ENCODE data around the gene WSB1. TPM values are rescaled to one million over a fixed set of nuclear protein-coding genes. Genes with fewer than 3 reads are reported as not detected.
"Not testable (repeated sequence)": the region's sequence is repeated elsewhere in the genome, so short reads cannot be mapped to it uniquely, and the experiment has no call there.

Gene WSB1
- total RNA-seq, 1 donor from 2014 or later, result 189 TPM

- DNase-seq (ENCODE audit: low read depth), result peak; percentile 64
Measured at GRCh38 chr17:27315796-27316465, 22.0 kb downstream of the WSB1 start.

GRCh38 chr17:27318228-27318627 is 24.3 kb downstream of the WSB1 start:
- DNase-seq (ENCODE audit: low read depth), result no peak

GRCh38 chr17:27318633-27319032 is 24.7 kb downstream of the WSB1 start:
- no peak for DNase-seq (ENCODE audit: low read depth)

- peak; percentile 81 for DNase-seq (ENCODE audit: low read depth)
Measured at GRCh38 chr17:27319541-27320221, 25.8 kb downstream of the WSB1 start.

GRCh38 chr17:27320222-27320560 is 26.3 kb downstream of the WSB1 start:
- DNase-seq (ENCODE audit: low read depth), result no peak

- DNase-seq (ENCODE audit: low read depth), result no peak
Measured at GRCh38 chr17:27321372-27321771, 27.5 kb downstream of the WSB1 start.

GRCh38 chr17:27322026-27322425 is 28.1 kb downstream of the WSB1 start:
- DNase-seq (ENCODE audit: low read depth), result no peak

GRCh38 chr17:27322690-27323508 is 29.0 kb downstream of the WSB1 start:
- DNase-seq (ENCODE audit: low read depth), result no peak

GRCh38 chr17:27323538-27324215 is 29.8 kb downstream of the WSB1 start:
- DNase-seq (ENCODE audit: low read depth), result peak; percentile 79

GRCh38 chr17:27324771-27325339 is 30.9 kb downstream of the WSB1 start:
- no peak for DNase-seq (ENCODE audit: low read depth)

GRCh38 chr17:27326051-27326450 is 32.1 kb downstream of the WSB1 start:
- no peak for DNase-seq (ENCODE audit: low read depth)

GRCh38 chr17:27326585-27326984 is 32.7 kb downstream of the WSB1 start:
- DNase-seq (ENCODE audit: low read depth), result no peak

- DNase-seq (ENCODE audit: low read depth), result no peak
Measured at GRCh38 chr17:27327397-27327796, 33.5 kb downstream of the WSB1 start.

GRCh38 chr17:27327871-27328270 is 34.0 kb downstream of the WSB1 start:
- no peak for DNase-seq (ENCODE audit: low read depth)

- not testable (repeated sequence) for DNase-seq (ENCODE audit: low read depth)
Measured at GRCh38 chr17:27328686-27329085, 34.8 kb downstream of the WSB1 start.

- DNase-seq (ENCODE audit: low read depth), result no peak
Measured at GRCh38 chr17:27329146-27329805, 35.4 kb downstream of the WSB1 start.

GRCh38 chr17:27332047-27332393 is 38.1 kb downstream of the WSB1 start:
- DNase-seq (ENCODE audit: low read depth), result no peak

GRCh38 chr17:27332485-27333409 is 38.8 kb downstream of the WSB1 start:
- peak; percentile 91 for DNase-seq (ENCODE audit: low read depth)

- DNase-seq (ENCODE audit: low read depth), result no peak
Measured at GRCh38 chr17:27333410-27333980, 39.6 kb downstream of the WSB1 start.

GRCh38 chr17:27336184-27336583 is 42.3 kb downstream of the WSB1 start:
- no peak for DNase-seq (ENCODE audit: low read depth)

Data from renal cortical epithelial cell (primary cell).